Fibroblast of villous mesenchyme (primary cell): ENCODE measurements around the gene THRB. TPM values are rescaled to one million over a fixed set of nuclear protein-coding genes. Genes with fewer than 3 reads are reported as not detected.

ENCODE experiments used
- DNase-seq: peaks from one replicate; pipeline ENCODE4 v3.0.0-alpha.2; 2010; ENCODE audit warnings: low read depth
- H3K4me3 ChIP-seq: 2 replicates; pipeline ENCODE4 v1.5.1; 2011; ENCODE audit warnings: low read depth, mild to moderate bottlenecking, low read length
- CTCF ChIP-seq: IDR thresholded peaks from 2 replicates; pipeline ENCODE4 v1.5.1; 2012; ENCODE audit warnings: low read depth, mild to moderate bottlenecking, low read length; ENCODE audit not compliant: insufficient read depth
- total RNA-seq: library from RNA; depleted of rRNA; stranded (reverse); fragments of >200 nt; gene quantifications from 2 replicates; pipeline ENCODE4 v1.2.3, GENCODE V29; 2012

THRB gene
- total RNA-seq, 1 donor: 13.4 TPM

- DNase-seq: peak; percentile 23
- H3K4me3 ChIP-seq: no peak overlapping the region
- TF ChIP-seq CTCF: no peak
Observed at GRCh38 chr3:24201301-24201700, 293.3 kb downstream of the THRB start.

DNA sequence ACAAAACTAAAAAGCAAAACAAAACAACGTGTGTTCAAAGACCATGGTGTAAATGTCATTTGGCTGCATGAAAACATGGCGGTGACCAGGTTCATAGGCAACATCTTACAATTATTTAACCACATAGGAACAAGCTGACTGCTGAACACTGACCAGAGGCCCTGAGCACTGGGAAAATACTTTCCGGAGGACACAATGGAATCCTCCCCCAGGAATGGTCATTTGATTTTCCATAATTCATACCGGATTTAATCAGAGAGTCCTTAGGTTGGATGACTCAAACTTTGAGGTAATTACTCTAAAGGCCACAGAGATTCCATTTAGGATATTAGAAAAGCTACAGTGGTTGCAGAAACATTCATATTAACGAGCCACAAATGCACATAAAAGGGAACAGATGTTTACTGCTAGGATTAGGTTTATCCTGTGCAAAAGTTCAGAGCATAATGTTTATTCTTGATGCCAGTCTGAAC, 294.8 kb downstream of the THRB start:
- no peak for TF ChIP-seq CTCF
- peak; percentile 90 for DNase-seq
- no peak overlapping the region for H3K4me3 ChIP-seq

GRCh38 chr3:24199300-24199699, 295.4 kb downstream of the THRB start:
- H3K4me3 ChIP-seq: no peak overlapping the region
- peak; percentile 62 for DNase-seq
- TF ChIP-seq CTCF: no peak

DNA sequence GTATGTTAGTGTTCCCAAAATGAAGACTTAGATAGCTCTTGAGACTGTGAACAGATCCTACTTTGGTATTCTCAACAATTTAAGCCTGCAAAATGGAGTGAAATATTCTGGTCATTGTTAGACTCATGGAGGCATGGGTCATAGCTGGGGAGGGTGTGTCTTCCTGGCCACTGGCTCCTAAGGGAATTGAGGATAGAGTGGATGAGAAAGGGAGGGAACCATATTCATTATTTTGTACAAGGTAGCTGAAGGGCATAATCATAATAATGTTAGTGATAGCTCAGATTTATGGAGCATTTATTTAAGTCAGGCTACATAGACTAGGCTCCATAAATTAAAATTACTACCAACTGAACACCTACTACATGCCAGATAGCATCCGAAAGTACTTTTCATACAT, 295.9 kb downstream of the THRB start:
- no peak for DNase-seq
- no peak for TF ChIP-seq CTCF
- no peak overlapping the region for H3K4me3 ChIP-seq

GRCh38 chr3:24197809-24198208, 296.8 kb downstream of the THRB start:
- H3K4me3 ChIP-seq: no peak overlapping the region
- TF ChIP-seq CTCF: no peak
- DNase-seq: peak; percentile 20

DNA sequence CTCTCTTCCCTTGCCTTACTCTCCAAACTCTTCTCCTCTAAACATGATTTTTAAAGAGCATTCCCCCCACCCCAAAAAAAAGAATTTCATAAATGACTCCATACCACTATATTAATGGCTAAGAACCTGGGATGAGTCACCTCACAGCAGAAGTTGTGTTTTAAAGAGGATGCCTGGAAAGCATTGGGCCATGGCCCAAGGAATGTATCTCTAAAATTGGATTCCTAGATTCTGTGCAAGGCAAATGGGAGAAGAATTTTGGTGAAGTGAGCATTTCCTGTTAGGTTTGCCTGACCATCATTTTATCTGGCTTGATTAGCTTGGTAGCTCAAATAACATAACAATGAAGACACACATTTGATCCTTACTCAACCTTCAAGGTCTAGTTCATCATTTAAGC, 298.1 kb downstream of the THRB start:
- no peak overlapping the region for H3K4me3 ChIP-seq
- peak; percentile 29 for DNase-seq
- no peak for TF ChIP-seq CTCF

GRCh38 chr3:24195504-24196230, 299.0 kb downstream of the THRB start:
- no peak overlapping the region for H3K4me3 ChIP-seq
- no peak for DNase-seq
- TF ChIP-seq CTCF: no peak
